Measurements from ENCODE around the gene CGB7.
A peak's percentile ranks its signal among the peaks of the same experiment; 100 is the strongest.
"Not testable (repeated sequence)": the region's sequence is repeated elsewhere in the genome, so short reads cannot be mapped to it uniquely, and the experiment has no call there.

Gene CGB7

GRCh38 chr19:49073514-49074378 is 16.2 kb upstream of the CGB7 start:
- DNase-seq = no peak

GRCh38 chr19:49071860-49072547 is 14.5 kb upstream of the CGB7 start:
- peak; percentile 37 for DNase-seq

- DNase-seq = no peak
Measured at GRCh38 chr19:49070416-49070815, 12.9 kb upstream of the CGB7 start.

- DNase-seq = no peak
Measured at GRCh38 chr19:49069026-49069425, 11.5 kb upstream of the CGB7 start.

- no peak for DNase-seq
Measured at GRCh38 chr19:49067554-49067953, 10.0 kb upstream of the CGB7 start.

- no peak for DNase-seq
Measured at GRCh38 chr19:49065905-49066512, 8.5 kb upstream of the CGB7 start.

- no peak for DNase-seq
Measured at GRCh38 chr19:49064768-49065611, 7.4 kb upstream of the CGB7 start, which contains the start of gene NTF4. NTF4 (minus strand) TSS chr19:49064818; CDS start chr19:49061997, 2,821 bp downstream.

GRCh38 chr19:49064029-49064629 is 6.6 kb upstream of the CGB7 start:
- no peak for DNase-seq

GRCh38 chr19:49061445-49061844 is 3.9 kb upstream of the CGB7 start:
- no peak for DNase-seq

- no peak for DNase-seq
Measured at GRCh38 chr19:49061000-49061399, 3.5 kb upstream of the CGB7 start.

GRCh38 chr19:49059053-49059452 is 1.5 kb upstream of the CGB7 start:
- no peak for DNase-seq

GRCh38 chr19:49058562-49058961 is 1.0 kb upstream of the CGB7 start:
- no peak for DNase-seq

- peak; percentile 31 for DNase-seq
Measured at GRCh38 chr19:49056902-49057596, 500 bp downstream of the CGB7 start.

GRCh38 chr19:49056101-49056901 is 1.2 kb downstream of the CGB7 start:
- DNase-seq = peak; percentile 68

GRCh38 chr19:49050376-49051033 is 7.0 kb downstream of the CGB7 start:
- DNase-seq = not testable (repeated sequence)

GRCh38 chr19:49049834-49050233 is 7.7 kb downstream of the CGB7 start:
- DNase-seq = not testable (repeated sequence)

- DNase-seq = not testable (repeated sequence)
Measured at GRCh38 chr19:49049011-49049410, 8.5 kb downstream of the CGB7 start, which contains the start of gene CGB8. CGB8 (minus strand) TSS chr19:49049111; CDS start chr19:49048739, 372 bp downstream.

- DNase-seq = not testable (repeated sequence)
Measured at GRCh38 chr19:49043548-49043947, 14.0 kb downstream of the CGB7 start, which contains the start of gene CGB5. CGB5 (plus strand) TSS chr19:49043848; CDS start chr19:49044210, 362 bp downstream.

- DNase-seq = not testable (repeated sequence)
Measured at GRCh38 chr19:49042666-49043065, 14.9 kb downstream of the CGB7 start.

GRCh38 chr19:49042177-49042576 is 15.4 kb downstream of the CGB7 start:
- DNase-seq = no peak
